Cardiac septum (tissue), 1 donor: ENCODE data around the gene MUC2. TPM values are rescaled to one million over a fixed set of nuclear protein-coding genes. Genes with fewer than 3 reads are reported as not detected.
A peak's percentile ranks its signal among the peaks of the same experiment; 100 is the strongest.

Source experiments
- DNase-seq: peaks from one replicate; pipeline ENCODE4 v3.0.0-alpha.2; 2020; ENCODE audit warnings: low spot score
- intact Hi-C: fragments of 100-400 bp; cut with DNase I; formaldehyde crosslinking; loops from one replicate; pipeline ENCODE4 v1.14.0; 2022
- total RNA-seq: library from RNA; stranded (reverse); fragmentation: NEBNext Ultra II Directional; extraction: Animal tissue kit (Norgen Biotek cat#: 25700); gene quantifications from one replicate; pipeline ENCODE4 v1.2.1, GENCODE V29; 2021
- donor health status: DM: no; HTN: no; CAD: no.

The MUC2 gene
- total RNA-seq, 1 donor from 2014 or later = 0.03 TPM

DNA sequence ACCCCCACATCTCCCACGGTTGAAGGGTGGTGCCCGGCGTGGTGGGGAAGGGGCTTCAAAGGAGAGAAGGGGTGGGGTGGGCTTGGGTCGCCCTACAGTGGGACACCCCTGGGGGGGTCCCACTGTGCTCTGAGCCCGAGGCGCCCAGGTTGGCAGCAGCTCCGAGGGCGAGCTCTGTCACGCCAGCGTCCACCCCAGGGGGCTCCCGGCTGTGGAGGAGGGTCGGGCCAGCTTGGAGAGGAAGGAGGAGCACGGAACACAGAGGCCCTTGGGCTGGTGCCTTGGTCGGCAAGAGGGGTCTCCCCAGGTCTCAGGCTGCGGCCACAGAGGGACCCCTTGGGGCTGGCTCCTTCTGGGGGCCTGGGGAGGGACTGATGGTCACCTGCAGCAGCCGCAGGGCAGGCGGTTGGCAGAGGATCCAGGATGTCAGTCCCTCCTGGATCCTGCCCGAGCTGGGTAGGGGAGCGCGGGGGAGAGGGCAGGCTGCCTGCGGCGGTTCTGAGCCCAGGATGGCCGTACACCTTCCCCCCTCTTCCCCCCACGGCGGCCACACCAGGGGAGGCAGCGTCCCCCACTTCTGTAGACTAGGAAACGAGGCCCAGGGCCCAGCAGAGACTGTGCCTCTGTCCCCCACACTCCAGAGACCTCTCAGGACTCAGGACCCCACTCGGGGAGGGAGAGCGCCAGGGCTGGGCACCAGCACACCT lies 38.9 kb upstream of the MUC2 start:
- DNase-seq = no peak
- intact Hi-C loops = no loop called here

DNA sequence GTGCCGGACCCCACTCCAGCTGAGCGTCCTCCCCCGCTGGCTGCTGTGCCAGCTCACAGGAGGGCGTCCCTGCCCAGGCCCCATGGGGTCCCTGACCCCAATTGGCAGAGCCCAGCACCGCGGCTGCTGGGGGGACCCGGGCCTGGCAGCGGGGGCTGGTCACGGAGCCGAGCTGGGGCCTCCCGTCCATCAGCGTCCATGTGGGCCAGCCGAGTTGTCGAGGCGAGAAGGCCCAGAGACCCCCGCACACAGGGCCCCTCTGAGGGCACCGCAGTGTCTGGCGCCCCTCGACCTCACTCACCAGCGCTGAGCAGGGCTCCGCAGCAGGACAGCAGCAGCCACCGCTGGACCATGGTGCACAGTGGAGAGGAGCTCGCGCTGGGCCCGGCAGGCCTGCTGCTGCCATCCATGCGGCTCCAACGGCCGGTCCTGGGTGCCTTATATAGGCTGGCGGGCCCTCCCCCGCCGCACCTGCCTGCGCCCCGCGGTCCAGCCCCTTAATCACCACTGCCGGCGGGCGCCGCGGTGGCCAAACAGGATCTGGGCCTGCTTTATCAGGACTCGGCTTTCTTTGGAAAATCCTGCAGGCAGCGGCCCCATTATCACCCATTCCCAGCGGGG lies 38.3 kb upstream of the MUC2 start, which contains the start of gene MUC6:
Gene MUC6, minus strand, starts transcription at position 416 of the 621 bp plus-strand sequence. Its CDS starts 63 bp downstream, at position 353.
- intact Hi-C loops = no loop called here

DNA sequence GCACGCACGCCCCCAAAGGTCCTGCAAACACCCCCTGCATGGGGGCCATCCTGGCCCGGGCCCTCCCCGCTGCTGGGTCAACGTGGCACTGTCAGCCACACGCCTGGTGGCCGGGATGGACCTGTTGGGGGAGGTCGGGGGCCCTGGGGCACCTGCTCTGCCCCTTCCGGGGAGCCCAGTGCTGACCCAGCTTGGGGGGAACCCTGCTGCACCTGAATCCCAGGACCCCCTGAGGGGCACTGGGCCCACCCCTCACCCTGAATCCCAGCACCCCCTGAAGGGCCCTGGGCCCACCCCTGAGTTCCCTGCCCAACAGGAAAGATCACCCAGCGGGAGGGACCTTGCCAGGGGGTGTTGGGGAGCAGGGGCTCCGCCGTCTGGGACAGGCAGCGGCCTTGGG lies 37.7 kb upstream of the MUC2 start:
- intact Hi-C loops = no loop called here
- no peak for DNase-seq

More for the DNA sequence above, 38.3 kb upstream of the MUC2 start, which contains the start of gene MUC6:
- no peak for DNase-seq

DNA sequence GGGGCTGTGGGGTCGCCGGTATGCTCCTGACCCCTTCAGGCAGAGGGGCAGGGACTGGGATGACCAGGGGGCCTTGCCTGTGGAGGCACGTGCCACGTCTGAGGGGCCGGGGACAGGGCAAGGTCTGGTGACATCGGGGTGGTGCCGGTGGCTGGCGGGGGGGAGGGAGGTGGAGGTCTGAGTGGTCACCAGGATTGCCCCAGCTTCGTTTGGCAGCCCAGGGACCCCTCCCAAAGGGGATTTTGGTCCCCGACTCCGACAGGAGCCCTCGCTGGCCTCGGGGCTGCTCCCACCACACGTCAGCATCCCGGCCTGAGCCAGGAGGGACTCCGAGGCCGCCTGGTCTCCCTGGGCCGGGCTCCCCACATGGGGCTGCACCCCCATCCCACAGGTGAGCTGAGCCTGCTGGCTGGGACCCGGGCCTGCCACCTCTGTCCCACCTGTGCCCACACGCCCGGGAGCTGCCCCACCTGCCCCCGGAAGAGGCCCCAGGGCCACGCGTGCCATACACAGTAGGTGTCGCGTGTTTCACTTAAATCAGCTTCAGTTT lies 37.1 kb upstream of the MUC2 start:
- intact Hi-C loops = no loop called here

DNA sequence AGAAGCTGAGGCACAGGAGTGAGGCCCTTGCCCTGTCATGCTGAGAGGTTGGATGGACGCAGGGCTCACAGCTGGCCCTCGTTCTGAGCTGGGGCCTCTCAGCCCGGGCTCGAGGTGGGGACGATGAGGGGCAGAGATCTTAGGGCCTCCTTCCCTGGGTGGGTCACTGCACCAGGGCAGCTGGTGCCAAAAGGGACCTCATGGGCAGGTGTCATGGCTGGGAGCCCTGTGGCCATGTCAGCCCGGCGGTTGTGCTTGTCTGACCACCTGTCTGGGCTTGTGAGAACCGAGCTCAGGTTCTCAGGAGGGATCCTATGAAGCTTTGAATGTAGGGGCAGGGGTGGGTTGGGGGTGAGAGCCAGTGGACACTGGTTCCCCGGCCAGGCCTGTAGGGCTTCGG lies 36.3 kb upstream of the MUC2 start:
- no peak for DNase-seq
- intact Hi-C loops = no loop called here

More for the DNA sequence above, 37.1 kb upstream of the MUC2 start:
- no peak for DNase-seq

DNA sequence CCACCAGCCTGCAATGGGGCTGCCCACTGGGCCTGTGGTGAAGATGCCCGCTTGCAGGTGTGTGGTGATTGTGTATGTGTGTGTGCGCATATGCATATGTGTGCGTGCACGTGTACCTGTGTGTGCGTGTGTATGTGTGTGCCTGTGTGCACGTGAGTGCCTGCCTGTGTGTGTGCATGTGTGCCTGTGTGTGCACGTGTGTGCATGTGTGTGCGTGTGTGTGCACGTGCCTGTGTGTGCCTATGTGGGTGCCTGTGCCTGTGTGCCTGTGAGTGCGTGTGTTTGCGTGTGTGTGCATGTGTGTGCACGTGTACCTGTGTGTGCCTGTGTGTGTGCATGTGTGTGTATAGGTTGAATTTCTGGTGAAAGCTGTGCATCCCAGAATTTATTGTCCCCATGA lies 35.8 kb upstream of the MUC2 start:
- DNase-seq = no peak
- intact Hi-C loops = no loop called here

DNA sequence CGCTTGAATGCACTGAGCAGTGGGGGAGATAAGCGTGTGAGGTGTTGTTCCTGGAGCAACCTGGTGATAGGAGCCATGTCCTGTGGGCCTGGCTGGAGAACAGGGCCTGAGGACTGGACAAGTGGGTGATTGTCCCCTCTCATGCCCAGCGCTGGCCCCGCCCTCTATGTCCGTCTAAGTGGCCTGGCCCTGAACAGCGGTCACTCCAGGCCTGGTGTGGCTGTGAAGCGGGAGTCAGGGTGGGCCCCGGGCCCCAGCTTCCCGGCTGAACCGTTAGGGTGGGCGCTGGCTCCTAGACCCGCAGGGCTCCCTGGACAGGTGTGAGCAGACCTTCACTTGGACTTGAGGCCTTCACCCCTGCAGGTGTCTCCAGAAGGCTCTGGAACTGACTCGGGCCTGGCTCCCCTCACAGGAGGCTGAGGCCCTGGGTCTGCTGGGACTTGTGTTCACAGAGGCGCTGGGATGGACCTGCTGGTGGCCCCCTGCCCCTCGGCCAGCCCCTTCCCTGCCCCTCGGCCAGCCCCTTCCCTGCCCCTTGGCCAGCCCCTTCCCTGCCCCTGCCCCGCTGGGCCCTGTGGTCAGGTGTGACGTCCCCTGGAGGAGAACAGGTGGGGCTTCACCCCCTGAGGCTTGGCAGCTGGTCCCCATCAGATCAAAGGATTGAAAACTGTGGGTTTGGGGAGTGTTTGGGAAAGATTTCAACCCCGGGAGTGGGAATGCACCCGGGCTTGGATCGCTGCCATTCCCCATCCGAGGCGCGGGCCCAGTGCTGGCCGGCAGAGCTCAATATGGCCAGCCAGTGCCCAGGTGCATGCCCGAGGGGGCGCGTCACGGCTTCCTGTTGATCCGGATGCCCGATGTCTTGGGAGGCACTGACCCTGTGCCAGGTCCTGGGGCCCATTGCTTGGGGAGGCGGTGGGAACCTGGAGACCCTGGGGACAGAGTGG lies 34.9 kb upstream of the MUC2 start:
- no peak for DNase-seq
- intact Hi-C loops = no loop called here

- DNase-seq = no peak
- intact Hi-C loops = no loop called here
Measured at GRCh38 chr11:1040428-1041148, 34.1 kb upstream of the MUC2 start.

DNA sequence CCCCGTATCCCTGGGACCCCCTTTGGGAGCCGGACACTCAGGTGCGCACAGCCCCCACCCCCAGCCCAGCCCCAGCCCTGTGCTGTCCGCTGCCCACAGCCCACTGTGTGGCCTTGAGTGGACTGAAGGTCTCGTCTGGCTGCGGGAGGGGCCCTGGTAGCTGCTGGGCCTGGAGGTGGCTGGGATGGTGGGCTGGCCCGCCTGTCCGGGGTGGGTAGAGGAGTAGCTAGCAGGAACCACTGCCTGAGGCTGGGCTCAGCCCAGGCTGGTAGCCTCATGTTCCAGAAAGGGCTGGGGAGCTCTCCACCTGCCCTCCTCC lies 33.6 kb upstream of the MUC2 start:
- DNase-seq = no peak
- intact Hi-C loops = no loop called here

DNA sequence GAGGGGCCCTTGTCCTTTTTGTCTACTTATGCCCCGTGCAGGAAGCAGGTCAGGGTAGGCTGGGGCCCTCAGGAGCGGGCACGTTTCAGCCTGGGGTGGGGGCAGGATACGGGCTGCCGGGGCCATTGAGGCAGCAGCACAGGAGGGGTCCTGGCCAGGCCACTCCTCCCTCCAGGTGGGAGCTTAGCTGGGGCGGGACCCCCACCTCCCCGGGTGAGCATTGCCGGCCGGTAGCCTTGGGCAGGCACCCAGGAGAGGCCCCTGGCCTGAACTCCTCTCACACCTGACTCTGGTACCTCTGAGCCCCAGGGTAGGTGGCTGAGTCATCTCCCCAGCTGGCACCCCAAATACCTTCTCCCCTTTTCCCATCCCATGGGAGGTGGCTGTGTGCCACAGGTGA lies 33.2 kb upstream of the MUC2 start:
- intact Hi-C loops = no loop called here
- no peak for DNase-seq

- intact Hi-C loops = no loop called here
- no peak for DNase-seq
Measured at GRCh38 chr11:1041936-1042608, 32.6 kb upstream of the MUC2 start.

DNA sequence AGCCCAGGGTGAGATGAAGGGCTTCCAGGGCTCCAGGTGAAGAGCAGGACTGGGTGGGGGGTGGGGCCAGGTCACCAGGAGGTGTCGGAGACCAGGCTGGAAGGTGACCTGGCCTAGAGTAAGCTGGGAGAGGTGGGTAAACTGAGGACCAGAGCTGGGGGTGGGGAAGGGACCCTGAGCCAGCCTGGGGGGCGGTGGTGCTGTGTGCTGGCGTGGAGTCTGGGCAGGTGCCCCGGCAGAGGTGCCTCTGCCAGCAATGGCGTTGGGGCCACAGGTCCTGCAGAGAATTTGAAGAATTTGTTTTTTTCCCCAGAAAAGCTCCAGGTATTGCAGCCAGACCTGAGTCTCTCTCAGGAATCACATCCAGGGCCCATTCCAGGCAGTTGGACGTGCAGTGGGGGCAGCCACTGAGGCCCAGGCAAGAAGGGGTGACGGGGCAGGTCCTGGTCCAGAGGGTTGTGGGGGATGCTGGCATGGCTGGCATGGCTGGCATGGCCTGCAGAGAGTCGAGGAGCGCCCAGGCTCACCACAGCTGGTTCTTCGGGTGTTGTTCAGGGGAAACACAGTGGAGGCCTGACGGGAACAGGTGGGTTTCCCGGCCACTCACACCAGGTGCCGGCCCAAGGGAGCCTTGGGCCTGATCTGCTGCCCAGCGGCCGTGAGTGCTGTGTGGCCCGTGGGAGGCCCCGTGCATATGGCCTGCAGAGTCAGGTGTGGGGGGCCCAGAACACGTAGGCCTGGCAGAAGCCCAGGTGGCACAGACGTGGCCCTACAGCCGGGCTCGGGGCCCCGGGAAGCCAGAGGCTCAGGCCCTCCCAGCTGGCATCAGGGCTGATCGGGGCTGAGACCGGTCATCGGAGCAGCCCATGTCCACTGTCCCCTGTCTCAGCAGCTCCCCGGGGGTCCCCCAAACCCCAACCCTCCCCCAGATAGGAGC lies 31.8 kb upstream of the MUC2 start:
- intact Hi-C loops = no loop called here
- no peak for DNase-seq

GRCh38 chr11:1043563-1044096 lies 31.0 kb upstream of the MUC2 start:
- DNase-seq = peak; percentile 39
- intact Hi-C loops = no loop called here

- DNase-seq = no peak
- intact Hi-C loops = no loop called here
Measured at GRCh38 chr11:1044160-1044559, 30.5 kb upstream of the MUC2 start.

GRCh38 chr11:1047595-1048156 lies 27.0 kb upstream of the MUC2 start:
- DNase-seq = peak; percentile 33
- intact Hi-C loops = no loop called here

DNA sequence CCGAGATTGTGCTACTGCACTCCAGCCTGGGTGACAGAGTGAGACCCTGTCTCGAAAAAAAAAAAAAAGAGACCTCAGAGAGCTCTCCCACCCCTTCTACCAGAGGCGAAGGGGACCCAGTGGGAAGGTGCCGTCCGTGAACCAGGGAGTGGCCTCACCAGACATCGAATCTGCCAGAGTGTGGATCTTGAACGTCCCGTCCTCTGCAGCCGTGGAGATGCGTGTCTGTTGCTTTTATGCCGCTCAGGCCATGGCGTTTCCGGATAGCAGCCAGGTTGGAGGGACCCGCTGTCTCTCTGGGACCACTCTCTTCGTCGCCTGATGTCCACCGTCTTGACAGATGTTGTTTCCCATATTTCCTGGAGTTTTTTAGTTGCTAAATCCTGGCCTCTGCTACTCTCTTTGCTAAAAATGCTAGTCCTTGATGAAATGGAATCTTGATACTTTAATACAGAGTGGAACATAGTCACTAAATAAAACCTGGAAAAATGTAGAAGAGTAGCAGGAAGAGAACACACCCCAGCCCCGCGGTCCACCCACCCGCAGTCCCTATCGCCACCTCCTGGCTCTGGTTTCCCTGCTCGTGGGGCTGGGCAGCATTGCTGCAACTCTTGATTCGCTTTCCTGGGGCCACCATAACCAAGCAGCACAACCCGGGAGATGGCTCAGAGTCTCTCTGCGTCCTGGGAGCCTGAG lies 26.2 kb upstream of the MUC2 start:
- intact Hi-C loops = no loop called here
- DNase-seq = peak; percentile 44

DNA sequence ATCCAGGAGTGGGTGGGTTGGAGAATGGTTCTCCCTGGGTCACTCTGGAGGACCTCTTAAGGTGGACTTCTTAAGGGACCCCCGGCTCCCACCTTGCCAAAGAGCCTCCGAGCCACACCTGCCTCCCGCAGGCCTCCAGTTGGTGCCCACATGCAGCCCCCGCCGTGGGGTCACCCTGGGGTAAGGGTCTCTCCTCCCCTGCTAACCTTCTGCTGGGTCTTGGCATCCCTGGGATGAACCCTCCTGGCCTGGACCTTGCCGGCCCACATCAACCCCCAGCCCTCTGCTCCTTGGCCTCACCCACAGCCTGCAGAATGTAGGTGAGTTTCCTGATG lies 25.6 kb upstream of the MUC2 start:
- peak; percentile 41 for DNase-seq
- intact Hi-C loops = no loop called here
